Left ventricle myocardium inferior (tissue), 1 donor: ENCODE data around the gene PIPOX. TPM values are rescaled to one million over a fixed set of nuclear protein-coding genes. Genes with fewer than 3 reads are reported as not detected.
A peak's percentile ranks its signal among the peaks of the same experiment; 100 is the strongest.

Experiments used
- DNase-seq: peaks from one replicate; pipeline ENCODE4 v3.0.0-alpha.2; 2020
- H3K27ac ChIP-seq: fragments of 200-600 bp; replicated peaks from 2 replicates; pipeline ENCODE4 v1.8.0; 2021
- H3K27me3 ChIP-seq: fragments of 200-600 bp; 2 replicates; pipeline ENCODE4 v1.8.0; 2021; ENCODE audit warnings: low read depth
- H3K36me3 ChIP-seq: fragments of 200-600 bp; 2 replicates; pipeline ENCODE4 v1.8.0; 2021
- H3K4me1 ChIP-seq: fragments of 200-600 bp; 2 replicates; pipeline ENCODE4 v1.8.0; 2021
- H3K4me3 ChIP-seq: fragments of 200-600 bp; 2 replicates; pipeline ENCODE4 v1.8.0; 2021; ENCODE audit warnings: mild to moderate bottlenecking, moderate library complexity
- H3K9me3 ChIP-seq: fragments of 200-600 bp; replicated peaks from 2 replicates; pipeline ENCODE4 v1.8.0; 2021
- intact Hi-C: fragments of 100-400 bp; cut with micrococcal nuclease; formaldehyde crosslinking; loops from one replicate; pipeline ENCODE4 v1.11.0; 2022
- total RNA-seq: library from RNA; stranded (reverse); fragmentation: NEBNext Ultra II Directional; extraction: Animal tissue kit (Norgen Biotek cat#: 25700); gene quantifications from one replicate; pipeline ENCODE4 v1.2.1, GENCODE V29; 2021
- TF ChIP-seq, protein P1 (sequence below): fragments of 200-600 bp; IDR thresholded peaks from 2 replicates; pipeline ENCODE4 v1.8.0; 2021; ENCODE audit warnings: antibody characterized with exemption, mild to moderate bottlenecking, borderline replicate concordance
- donor health status: DM: no; HTN: yes; CAD: no; lungs with severe emphysema.

Gene PIPOX
- total RNA-seq, 1 donor from 2014 or later = 0.60 TPM

DNA sequence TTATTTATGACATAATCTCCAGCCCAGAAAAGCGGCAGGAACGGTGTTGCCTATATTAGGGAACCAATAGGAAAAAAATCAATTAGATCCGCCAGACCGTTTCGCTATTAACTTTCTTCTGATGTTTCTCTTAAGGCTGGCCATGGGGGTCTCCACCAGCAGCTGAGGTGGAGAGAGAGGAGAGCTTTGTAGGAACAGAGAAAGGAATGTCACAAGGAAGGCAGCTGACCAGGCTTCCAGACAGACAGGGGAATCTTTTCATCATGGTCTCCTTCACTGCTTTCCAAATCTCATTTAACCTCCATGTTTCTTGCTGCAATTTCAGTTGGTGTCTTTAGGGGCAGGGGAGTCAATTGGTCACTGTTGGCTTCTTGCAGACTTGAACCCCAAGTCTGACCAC is 28.2 kb upstream of the PIPOX start:
- Histone ChIP-seq H3K9me3 (no peaks in the 10 kb centered on the region), H3K4me3 (no peak overlapping the region), H3K36me3 (no peaks in the 10 kb centered on the region), H3K4me1 (peaks cover 4% of the 10 kb centered on the region), H3K27me3 (peaks cover 59% of the 10 kb centered on the region), H3K27ac (no peak overlapping the region)
- intact Hi-C loops = no loop called here
- TF ChIP-seq, protein P1, sequence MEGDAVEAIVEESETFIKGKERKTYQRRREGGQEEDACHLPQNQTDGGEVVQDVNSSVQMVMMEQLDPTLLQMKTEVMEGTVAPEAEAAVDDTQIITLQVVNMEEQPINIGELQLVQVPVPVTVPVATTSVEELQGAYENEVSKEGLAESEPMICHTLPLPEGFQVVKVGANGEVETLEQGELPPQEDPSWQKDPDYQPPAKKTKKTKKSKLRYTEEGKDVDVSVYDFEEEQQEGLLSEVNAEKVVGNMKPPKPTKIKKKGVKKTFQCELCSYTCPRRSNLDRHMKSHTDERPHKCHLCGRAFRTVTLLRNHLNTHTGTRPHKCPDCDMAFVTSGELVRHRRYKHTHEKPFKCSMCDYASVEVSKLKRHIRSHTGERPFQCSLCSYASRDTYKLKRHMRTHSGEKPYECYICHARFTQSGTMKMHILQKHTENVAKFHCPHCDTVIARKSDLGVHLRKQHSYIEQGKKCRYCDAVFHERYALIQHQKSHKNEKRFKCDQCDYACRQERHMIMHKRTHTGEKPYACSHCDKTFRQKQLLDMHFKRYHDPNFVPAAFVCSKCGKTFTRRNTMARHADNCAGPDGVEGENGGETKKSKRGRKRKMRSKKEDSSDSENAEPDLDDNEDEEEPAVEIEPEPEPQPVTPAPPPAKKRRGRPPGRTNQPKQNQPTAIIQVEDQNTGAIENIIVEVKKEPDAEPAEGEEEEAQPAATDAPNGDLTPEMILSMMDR = no peak
- no peak for DNase-seq

DNA sequence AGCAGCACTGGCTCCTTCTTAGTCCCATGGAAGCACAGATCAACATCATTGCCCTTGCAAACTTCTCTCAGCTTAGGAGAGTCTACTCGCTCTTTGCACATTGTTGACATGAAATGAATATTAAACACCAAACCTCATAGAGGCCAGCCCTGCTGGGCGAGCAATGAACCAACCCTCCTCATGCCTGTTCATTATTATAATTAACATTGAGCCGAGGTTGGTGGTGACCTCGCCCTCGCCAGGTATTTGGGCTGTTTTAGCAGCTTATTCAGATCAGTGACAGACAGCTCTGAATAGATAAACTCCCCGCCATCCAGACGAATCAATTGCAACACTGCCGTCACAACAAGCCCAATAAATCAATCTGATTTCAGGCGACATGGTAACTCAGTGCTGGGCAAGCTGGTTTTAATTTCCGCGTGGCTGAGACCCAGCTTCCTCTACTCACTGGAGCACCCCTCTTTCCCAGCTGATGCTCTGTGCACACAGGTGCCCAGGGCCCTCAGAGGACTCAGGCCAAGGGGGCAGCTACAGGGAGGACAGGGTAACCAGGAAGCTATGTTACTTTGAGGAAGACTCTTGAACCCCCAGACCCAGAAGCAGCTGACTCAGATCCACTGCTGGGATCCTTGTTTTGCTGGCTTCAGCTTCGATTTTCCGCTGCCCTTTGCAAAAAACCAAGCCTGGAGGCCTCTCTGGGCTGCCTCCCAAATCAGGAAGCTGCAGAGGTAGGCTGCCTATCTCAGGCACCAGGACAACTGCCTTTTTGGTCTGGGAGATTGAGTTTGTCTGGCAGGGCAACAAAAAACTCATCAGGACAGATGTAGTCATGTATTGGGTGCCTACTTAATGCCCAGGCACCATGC is 26.4 kb upstream of the PIPOX start:
- TF ChIP-seq, protein P1 = no peak
- Histone ChIP-seq H3K27me3 (peaks cover 65% of the 10 kb centered on the region), H3K27ac (no peak overlapping the region), H3K4me1 (peaks cover 10% of the 10 kb centered on the region), H3K4me3 (no peak overlapping the region), H3K36me3 (no peaks in the 10 kb centered on the region), H3K9me3 (no peaks in the 10 kb centered on the region)
- no peak for DNase-seq
- intact Hi-C loops = no loop called here

DNA sequence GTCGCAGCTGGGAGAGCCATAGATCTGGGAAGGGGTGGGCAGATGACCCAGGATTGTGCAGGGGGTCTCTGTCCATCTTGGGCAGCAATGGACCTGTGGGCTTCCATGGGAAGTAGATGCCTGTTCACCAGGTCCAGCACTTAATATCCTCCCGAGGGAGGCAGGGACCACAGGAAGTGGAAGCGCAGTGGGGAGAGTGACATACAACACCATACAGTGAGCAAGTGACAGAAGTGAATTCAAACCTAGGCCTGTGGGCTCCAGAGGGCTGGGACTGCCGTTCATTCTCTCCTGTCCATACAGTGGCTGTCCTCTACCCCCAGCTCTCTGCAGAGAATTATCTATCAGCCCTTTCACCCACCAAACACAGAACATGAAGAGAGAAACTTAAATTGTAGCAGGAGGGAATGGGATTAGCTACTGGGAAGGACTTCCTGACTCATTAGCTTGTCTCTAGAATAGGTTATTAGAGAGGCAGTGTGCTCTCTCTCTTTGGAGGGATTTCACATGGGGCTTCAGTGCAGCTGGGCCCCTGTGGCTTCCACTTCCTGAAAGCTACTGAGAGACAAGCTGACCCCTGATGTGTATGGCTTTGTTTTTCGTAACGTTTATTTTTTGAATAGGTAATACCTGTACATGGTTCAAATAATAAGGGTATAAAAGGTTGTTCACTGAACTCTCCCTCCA is 24.0 kb upstream of the PIPOX start:
- intact Hi-C loops = no loop called here
- Histone ChIP-seq H3K27me3 (peaks cover 83% of the 10 kb centered on the region), H3K4me1 (peaks cover 10% of the 10 kb centered on the region), H3K27ac (no peak overlapping the region), H3K4me3 (no peak overlapping the region), H3K9me3 (no peaks in the 10 kb centered on the region), H3K36me3 (no peaks in the 10 kb centered on the region)
- TF ChIP-seq, protein P1 = no peak
- DNase-seq = no peak

DNA sequence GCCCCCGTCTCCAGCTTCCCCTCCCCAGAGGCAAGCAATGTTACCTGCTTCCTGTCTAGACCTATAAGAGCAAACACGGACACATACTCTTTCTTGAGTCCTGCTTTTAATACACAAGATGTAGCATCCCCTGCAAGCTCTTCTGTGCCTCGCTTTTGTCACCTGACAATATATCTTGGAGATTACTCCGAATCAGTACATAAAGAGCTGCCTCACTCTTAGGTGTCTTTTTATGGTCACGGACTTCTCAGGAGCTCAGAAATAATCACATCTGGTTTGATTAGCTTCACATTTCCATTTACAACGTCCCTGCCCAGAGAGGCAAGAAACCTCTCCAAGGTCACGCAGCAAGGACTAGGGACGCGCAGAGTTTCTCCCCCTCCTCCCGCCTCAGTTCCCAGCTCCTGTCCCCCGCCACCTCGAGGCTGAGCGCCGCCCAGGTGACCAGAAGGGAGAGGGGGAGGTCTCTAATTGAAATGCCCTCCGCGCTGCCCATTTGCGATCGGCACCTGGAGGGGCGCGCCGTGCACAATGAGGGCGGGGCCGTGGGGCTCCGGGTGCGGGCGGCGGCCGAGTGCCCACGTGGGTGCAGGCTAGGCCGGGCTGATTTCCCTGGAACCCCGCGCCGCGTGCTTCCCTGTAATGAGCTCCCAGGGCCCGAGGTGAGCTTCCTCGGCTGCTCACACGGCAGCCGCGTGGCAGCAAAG is 23.3 kb upstream of the PIPOX start:
- H3K27me3 ChIP-seq = peaks cover 90% of the 10 kb centered on the region
- H3K4me3 ChIP-seq = peak overlapping the region; percentile 48
- intact Hi-C loops = no loop called here
- H3K4me1 ChIP-seq = peaks cover 10% of the 10 kb centered on the region
- TF ChIP-seq, protein P1 = no peak
- no peak for DNase-seq
- H3K27ac ChIP-seq = no peak overlapping the region
- no peaks in the 10 kb centered on the region for H3K36me3 ChIP-seq
- no peaks in the 10 kb centered on the region for H3K9me3 ChIP-seq

DNA sequence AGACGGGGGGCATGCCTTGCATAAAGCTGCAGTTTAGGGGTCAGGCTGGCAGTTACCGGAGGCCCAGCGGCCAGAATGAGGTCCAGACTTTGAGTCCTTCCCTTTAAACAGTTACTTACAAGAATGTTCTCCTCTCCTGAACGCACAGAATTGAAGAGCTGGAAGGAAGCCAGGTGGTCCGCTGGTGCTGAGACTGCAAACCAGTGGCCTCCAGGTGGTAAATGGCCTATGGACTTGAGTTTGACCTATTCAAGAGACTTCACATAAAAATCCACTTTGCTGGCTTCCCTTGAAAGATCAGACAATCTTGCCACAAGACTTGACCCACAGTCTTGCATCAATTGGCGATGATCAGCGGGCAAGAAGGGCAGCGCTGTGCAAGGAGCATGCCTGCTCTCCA is 22.4 kb upstream of the PIPOX start:
- H3K27me3 ChIP-seq = peaks cover 86% of the 10 kb centered on the region
- H3K4me3 ChIP-seq = no peak overlapping the region
- intact Hi-C loops = no loop called here
- no peaks in the 10 kb centered on the region for H3K9me3 ChIP-seq
- TF ChIP-seq, protein P1 = no peak
- no peak for DNase-seq
- H3K27ac ChIP-seq = no peak overlapping the region
- peaks cover 10% of the 10 kb centered on the region for H3K4me1 ChIP-seq
- no peaks in the 10 kb centered on the region for H3K36me3 ChIP-seq
